Pancreas (tissue), 10 donors: ENCODE results near the gene ZNF524. TPM values are rescaled to one million over a fixed set of nuclear protein-coding genes. Genes with fewer than 3 reads are reported as not detected.

Experiments used
- ATAC-seq, 4 donors: fragments of 200-7000 bp; cut with Tn5 transposase; one replicate each; pipeline versions ENCODE4 v1.8.0 to v1.9.1; 2020; ENCODE audit warnings: mild to moderate bottlenecking in 4 of 4, moderate library complexity in 4 of 4
- DNase-seq, 6 donors: peaks; one replicate each; pipeline ENCODE4 v3.0.0-alpha.2; 2020
- FAIRE-seq: peaks from 2 replicates; lab custom pipeline; 2012; peaks lifted over from hg19 to GRCh38; lab: Jason Lieb, UNC
- H3K27ac ChIP-seq, 4 donors: fragments of 200-600 bp; sonication (generic); 1 replicate in 3 of 4; 2 replicates in 1 of 4; pipeline versions ENCODE4 v1.5.0 to v1.8.0; 2020
- H3K27me3 ChIP-seq, 4 donors: fragments of 200-600 bp; one replicate each; pipeline ENCODE4 v1.8.0; 2021
- H3K36me3 ChIP-seq, 3 donors: fragments of 200-600 bp; sonication (generic) in 1 of 3; one replicate each; pipeline versions ENCODE4 v1.5.0 to v1.8.0; 2020 to 2021
- H3K4me1 ChIP-seq, 3 donors: fragments of 200-600 bp; one replicate each; pipeline ENCODE4 v1.8.0; 2021
- H3K4me3 ChIP-seq, 4 donors: fragments of 200-600 bp; sonication (generic) in 2 of 4; one replicate each; pipeline versions ENCODE4 v1.5.0 to v1.8.0; 2020 to 2021
- H3K9me3 ChIP-seq, 4 donors: fragments of 200-600 bp; one replicate each; pipeline ENCODE4 v1.8.0; 2021
- WGBS, 2 donors: extraction: QIAGEN DNeasy Blood & Tissue Kit; methylation state at CpG; one replicate each; pipeline ENCODE4 v1.1.7; 2013; 5-methylcytosine and 5-hydroxymethylcytosine counted together
- intact Hi-C, 3 donors: fragments of 100-400 bp; cut with DNase I; formaldehyde crosslinking; loops; one replicate each; pipeline versions ENCODE4 v1.11.1 to v1.14.2; 2022
- polyA plus RNA-seq, 2 donors: library from polyadenylated mRNA; stranded (reverse); fragments of 200-250 nt; gene quantifications; one replicate each; pipeline ENCODE4 v1.2.3, GENCODE V29; 2013
- total RNA-seq, 6 donors: library from RNA; stranded (reverse); fragmentation: NEBNext Ultra II Directional in 4 of 6; extraction: Animal tissue kit (Norgen Biotek cat#: 25700) in 4 of 6; gene quantifications; one replicate each; pipeline versions ENCODE4 v1.2.1 to v1.2.4, GENCODE V29; 2021 to 2023
- TF ChIP-seq, protein P1 (sequence below), 4 donors: fragments of 200-600 bp; sonication (generic) in 3 of 4; IDR thresholded peaks; one replicate each; pipeline versions ENCODE4 v1.5.0 to v1.8.0; 2021; ENCODE audit warnings: antibody characterized with exemption in 4 of 4
- donor health status: healthy with polysubstance abuse.
- donor health status: DM: no; HTN: no; CAD: no; lungs with moderate emphysema.
- donor health status: DM: no; HTN: no; CAD: no.
- donor health status: control.
- donor health status: control.
- donor health status: Bipolar disorder and iron deficiency.
- donor health status: DM: yes; HTN: yes; CAD: no.
- donor health status: DM: no; HTN: no; CAD: no.
- donor health status: DM: no; HTN: no; CAD: no.
- donor health status: DM: yes; HTN: yes; CAD: no.

ZNF524 gene
- total and polyA plus RNA-seq, 8 donors, result 17.1 to 79.4 (median 33.1) TPM

DNA sequence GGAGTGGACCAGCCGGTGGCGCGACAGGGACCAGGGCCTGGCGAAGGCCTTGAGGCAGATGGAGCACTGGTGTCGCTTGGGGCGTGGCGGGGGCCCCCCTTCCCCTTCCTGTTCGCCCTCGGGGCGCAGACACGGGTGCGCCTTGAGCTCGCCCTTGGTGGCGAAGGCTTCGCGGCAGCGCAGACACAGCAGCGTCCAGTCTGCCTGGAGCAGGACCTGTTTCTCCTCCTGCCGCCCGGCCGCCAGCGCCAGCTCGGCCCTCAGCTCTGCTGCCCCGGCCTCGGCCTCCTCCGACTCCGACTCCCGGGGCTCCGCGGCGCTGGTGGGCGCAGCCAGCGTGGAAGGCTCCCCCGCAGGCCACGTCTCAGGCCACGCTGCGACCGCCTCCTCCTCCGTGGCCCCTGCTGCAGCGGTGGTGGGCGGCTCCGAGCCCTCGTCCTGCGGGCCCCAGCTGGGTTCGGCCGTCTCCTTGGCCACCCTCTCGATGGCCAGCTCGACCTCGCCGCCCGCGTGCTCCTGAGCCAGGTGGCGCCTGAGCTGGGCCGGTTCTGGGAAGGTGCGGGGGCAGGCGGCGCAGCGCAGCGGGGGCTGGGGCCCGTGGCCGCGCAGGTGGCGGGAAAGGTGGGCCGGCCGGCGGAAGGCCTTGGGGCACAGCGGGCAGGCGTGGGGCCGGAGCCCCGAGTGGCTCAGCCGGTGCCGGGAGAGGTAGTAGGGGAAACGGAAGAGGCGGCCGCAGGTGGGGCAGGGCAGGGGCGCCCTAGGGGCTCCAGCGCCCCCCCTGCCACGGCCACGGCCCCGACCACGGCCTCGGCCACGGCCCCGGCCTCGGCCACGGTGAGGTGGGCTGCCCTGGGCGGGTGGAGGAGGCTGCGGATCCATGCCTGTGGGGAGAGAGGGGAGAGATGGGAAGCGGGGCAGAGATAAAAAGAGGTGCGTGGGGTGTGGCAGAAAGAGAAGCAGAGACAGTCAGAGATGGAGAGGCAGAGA, 21.0 kb upstream of the ZNF524 start:
- H3K9me3 ChIP-seq, result no peaks in the 10 kb centered on the region
- no peak for FAIRE-seq
- intact Hi-C loops, result no loop called here
- no peak overlapping the region for H3K27ac ChIP-seq
- TF ChIP-seq, protein P1, sequence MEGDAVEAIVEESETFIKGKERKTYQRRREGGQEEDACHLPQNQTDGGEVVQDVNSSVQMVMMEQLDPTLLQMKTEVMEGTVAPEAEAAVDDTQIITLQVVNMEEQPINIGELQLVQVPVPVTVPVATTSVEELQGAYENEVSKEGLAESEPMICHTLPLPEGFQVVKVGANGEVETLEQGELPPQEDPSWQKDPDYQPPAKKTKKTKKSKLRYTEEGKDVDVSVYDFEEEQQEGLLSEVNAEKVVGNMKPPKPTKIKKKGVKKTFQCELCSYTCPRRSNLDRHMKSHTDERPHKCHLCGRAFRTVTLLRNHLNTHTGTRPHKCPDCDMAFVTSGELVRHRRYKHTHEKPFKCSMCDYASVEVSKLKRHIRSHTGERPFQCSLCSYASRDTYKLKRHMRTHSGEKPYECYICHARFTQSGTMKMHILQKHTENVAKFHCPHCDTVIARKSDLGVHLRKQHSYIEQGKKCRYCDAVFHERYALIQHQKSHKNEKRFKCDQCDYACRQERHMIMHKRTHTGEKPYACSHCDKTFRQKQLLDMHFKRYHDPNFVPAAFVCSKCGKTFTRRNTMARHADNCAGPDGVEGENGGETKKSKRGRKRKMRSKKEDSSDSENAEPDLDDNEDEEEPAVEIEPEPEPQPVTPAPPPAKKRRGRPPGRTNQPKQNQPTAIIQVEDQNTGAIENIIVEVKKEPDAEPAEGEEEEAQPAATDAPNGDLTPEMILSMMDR (IDR thresholded peaks at IDR 0.05), result no peak
- no peaks in the 10 kb centered on the region for H3K27me3 ChIP-seq
- no peak for ATAC-seq
- H3K36me3 ChIP-seq, result peaks cover 0 to 13% (median 0%) of the 10 kb centered on the region in 3 donors
- DNase-seq, result peak in 3 of 6 donors; percentile 44 to 77 (median 58)
- WGBS, 2 donors, result 93 to 94% methylated on average over 76 to 90 of the region's 90 CpGs
- H3K4me1 ChIP-seq, result peaks cover 5 to 10% (median 8%) of the 10 kb centered on the region in 3 donors
- peak overlapping the region in 2 of 4 donors; percentile 79 for H3K4me3 ChIP-seq

DNA sequence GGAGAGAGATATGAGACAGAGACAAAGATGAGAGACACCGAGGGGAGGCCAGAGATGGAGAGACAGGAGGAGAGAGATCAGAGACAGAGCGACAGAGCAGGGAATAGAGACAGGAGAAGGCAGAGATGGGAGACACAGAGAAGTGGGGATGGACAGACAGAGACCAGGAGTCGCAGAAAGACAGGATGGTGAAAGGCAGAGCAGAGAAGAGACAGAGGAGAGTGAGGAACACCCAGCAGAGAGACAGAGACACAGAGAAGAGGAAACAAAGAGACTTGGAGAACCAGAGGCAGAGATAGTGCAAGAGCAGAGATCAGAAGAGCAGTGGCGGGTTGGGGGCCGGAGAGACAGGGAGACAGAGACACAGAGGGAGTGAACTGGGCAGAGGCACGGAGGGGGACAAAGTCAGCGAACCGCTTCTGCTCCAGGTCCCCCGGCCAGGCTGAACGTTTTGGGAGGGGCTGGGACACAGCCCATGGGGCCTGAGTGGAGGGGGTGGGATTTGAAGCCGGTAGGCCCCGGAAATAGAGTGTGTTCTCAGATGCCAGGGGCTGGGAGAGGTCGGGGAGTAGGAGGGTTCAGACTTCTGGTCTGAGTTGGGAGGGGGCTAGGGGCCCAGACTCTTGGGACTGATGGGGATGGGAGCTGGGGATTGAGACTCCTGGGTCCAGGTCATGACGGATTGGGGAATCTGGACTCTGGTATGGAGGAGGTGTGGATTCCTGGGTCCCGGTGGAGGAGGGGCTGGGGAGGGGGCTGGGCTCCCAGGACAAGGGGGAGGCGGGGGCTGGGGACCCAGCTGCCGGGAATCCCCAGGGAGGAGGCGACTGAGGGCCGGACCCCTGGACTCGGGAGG, 20.1 kb upstream of the ZNF524 start:
- FAIRE-seq (no peak), DNase-seq (peak in 2 of 6 donors; percentile 31 to 40)

DNA sequence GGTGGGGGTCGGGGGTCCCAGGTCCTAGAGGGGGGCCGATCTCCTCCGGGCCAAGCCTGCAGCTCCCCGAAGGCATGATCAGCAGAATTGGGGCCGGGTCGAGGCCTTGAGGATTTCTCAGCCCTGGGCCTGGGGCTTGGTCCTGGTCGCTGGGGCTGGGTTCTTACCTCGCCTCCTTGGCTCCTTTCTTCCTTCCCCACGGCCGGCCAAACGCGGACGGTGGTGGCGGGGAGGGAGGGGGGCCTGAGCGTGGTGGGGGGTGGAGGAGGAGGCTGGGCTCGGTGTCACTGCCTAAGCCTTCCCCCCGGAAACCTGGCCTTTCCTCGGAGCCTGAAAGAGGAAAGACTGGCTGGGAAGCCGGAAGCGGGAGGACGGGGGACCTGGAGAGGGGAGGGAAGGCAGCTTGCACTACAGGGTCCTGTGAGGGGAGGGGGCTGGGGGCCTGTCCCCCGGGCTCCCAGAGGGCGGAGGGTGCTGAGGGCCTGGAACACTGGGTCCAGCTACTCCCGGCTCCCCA, 19.4 kb upstream of the ZNF524 start, which contains the start of gene ZNF579:
ZNF579 (minus strand) TSS at position 221 of the 517 bp plus-strand sequence. CDS start 1,209 bp downstream, outside the sequence.
- H3K9me3 ChIP-seq, result no peaks in the 10 kb centered on the region
- TF ChIP-seq, protein P1 (IDR thresholded peaks at IDR 0.05), result no peak
- H3K4me3 ChIP-seq, result peak within 1 kb of the TSS; percentile 74 to 80 (median 79)
- peak within 1 kb of the TSS; percentile 76 to 84 (median 82) for H3K27ac ChIP-seq
- 0 to 1% methylated on average over 18 to 24 of the region's 24 CpGs for WGBS, 2 donors
- H3K36me3 ChIP-seq, result peaks cover 0 to 13% (median 0%) of the 10 kb centered on the region in 3 donors
- peaks cover 5 to 12% (median 8%) of the 10 kb centered on the region in 3 donors for H3K4me1 ChIP-seq
- ATAC-seq (peak; percentile 84 to 93 (median 90)), DNase-seq (peak; percentile 85 to 94 (median 90)), FAIRE-seq (no peak)
- H3K27me3 ChIP-seq, result no peaks in the 10 kb centered on the region
- intact Hi-C loops, result no loop called here

More for the DNA sequence above, 20.1 kb upstream of the ZNF524 start:
- 12% methylated on average over 19 to 20 of the region's 20 CpGs for WGBS, 2 donors
- Histone ChIP-seq H3K27me3 (no peaks in the 10 kb centered on the region), H3K9me3 (no peaks in the 10 kb centered on the region), H3K36me3 (peaks cover 0 to 13% (median 0%) of the 10 kb centered on the region in 3 donors), H3K4me3 (peak overlapping the region; percentile 74 to 80 (median 79)), H3K27ac (peak overlapping the region; percentile 76 to 84 (median 82)), H3K4me1 (peaks cover 5 to 10% (median 8%) of the 10 kb centered on the region in 3 donors)
- TF ChIP-seq, protein P1 (IDR thresholded peaks at IDR 0.05), result no peak
- peak; percentile 15 to 44 (median 30) for ATAC-seq
- intact Hi-C loops, result no loop called here

DNA sequence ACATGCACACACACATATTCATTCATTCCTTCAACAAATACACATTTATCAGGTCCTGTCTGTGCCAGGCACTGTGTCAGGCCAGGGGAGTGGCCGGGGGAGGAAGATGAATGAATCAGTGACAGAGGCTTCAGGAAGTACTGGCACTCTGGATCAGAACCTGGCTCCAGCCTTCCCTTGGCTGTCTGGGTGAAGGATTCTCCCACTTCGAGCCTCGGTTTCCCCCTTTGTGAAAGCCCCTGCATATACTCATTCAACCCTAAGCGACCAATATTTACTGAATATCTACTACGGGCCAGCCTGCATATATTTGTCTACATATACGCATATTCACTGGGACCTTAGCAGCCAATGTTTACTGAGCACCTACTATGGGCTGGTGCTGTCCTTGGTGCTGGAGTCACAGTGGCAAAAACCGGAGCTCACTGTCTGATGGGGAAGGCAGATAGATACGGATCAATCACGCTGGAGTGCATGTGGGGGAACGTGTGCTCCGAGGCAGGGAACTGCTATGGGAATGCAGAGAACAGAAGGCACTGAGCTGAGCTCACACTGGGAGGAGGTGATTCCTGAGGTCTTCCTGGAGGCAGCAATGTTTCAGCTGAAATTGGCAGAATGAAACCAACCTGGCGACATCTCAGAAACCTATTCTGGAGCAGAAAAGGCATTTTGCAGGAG, 18.8 kb upstream of the ZNF524 start:
- FAIRE-seq (no peak), DNase-seq (peak in 1 of 6 donors; percentile 33), ATAC-seq (peak; percentile 15 to 41 (median 28))
- TF ChIP-seq, protein P1 (IDR thresholded peaks at IDR 0.05), result no peak
- H3K4me1 ChIP-seq, result peaks cover 8 to 14% (median 11%) of the 10 kb centered on the region in 3 donors
- peak overlapping the region; percentile 74 to 80 (median 79) for H3K4me3 ChIP-seq
- 5 to 11% methylated on average over 12 of the region's 12 CpGs for WGBS, 2 donors
- no peaks in the 10 kb centered on the region for H3K27me3 ChIP-seq
- peak overlapping the region; percentile 76 to 84 (median 82) for H3K27ac ChIP-seq
- H3K9me3 ChIP-seq, result no peaks in the 10 kb centered on the region
- H3K36me3 ChIP-seq, result peaks cover 0 to 13% (median 0%) of the 10 kb centered on the region in 3 donors
- intact Hi-C loops, result no loop called here
